OCI-LY1 (cell line): ENCODE data around the gene CYB5R3.

Experiments used
- CTCF ChIP-seq: fragments of 200-600 bp; sonication (generic), shearing (Covaris generic); IDR thresholded peaks from 2 replicates; pipeline ENCODE4 v1.5.1; 2017; ENCODE audit warnings: mild to moderate bottlenecking, antibody characterized with exemption, low read length, moderate library complexity, mixed read lengths
- EZH2 ChIP-seq: fragments of 200-600 bp; sonication (generic), shearing (Covaris generic); IDR thresholded peaks from 2 replicates; pipeline ENCODE4 v1.8.0; 2017; ENCODE audit warnings: borderline replicate concordance, mixed run types, mild to moderate bottlenecking, antibody characterized with exemption, low read length, moderate library complexity, mixed read lengths

GRCh38 chr22:42601879-42602465, 47.2 kb downstream of the CYB5R3 start:
- no peak for TF ChIP-seq CTCF
- no peak for TF ChIP-seq EZH2
